ENCODE data around the gene TMEM9B. TPM values are rescaled to one million over a fixed set of nuclear protein-coding genes. Genes with fewer than 3 reads are reported as not detected.

Gene TMEM9B
- polyA plus RNA-seq, 3 donors, result 25.5 to 149 (median 141) TPM

GRCh38 chr11:8947230-8947943 lies 16.9 kb downstream of the TMEM9B start:
- H3K9ac ChIP-seq (ENCODE audit: insufficient read depth, low read length, poor library complexity, severe bottlenecking), result no peak overlapping the region
- no peak for TF ChIP-seq CTCF (IDR thresholded peaks at IDR 0.05)
- intact Hi-C loops (cut with micrococcal nuclease), result no loop called here
- no peak overlapping the region for H3K4me2 ChIP-seq (replicated peaks; ENCODE audit: extremely low read depth, low read length, poor library complexity, severe bottlenecking)
- Mint-ChIP-seq H3K4me1 (no peaks in the 10 kb centered on the region), H3K36me3 (peaks cover 47 to 57% of the 10 kb centered on the region in 2 donors), H3K9me3 (no peaks in the 10 kb centered on the region), H3K27me3 (ENCODE audit: low read depth in 3 of 3) (no peaks in the 10 kb centered on the region), H3K27ac (peak overlapping the region in 1 of 7 donors; percentile 30), H3K4me3 (no peak overlapping the region)
- H3K27me3 ChIP-seq (ENCODE audit: control insufficient read depth in 2 of 2, insufficient read depth in 2 of 2, low read length in 2 of 2), result no peaks in the 10 kb centered on the region
- WGBS (ENCODE audit: insufficient coverage), result no CpG with 5 or more reads among the region's 4 CpGs
- no peak overlapping the region for H2AFZ ChIP-seq (ENCODE audit: insufficient read depth, low read depth, low read length, poor library complexity, severe bottlenecking)
- no peaks in the 10 kb centered on the region for H3K79me2 ChIP-seq (ENCODE audit: insufficient read depth, low read length)
- H4K20me1 ChIP-seq (ENCODE audit: insufficient read depth, low read length), result no peaks in the 10 kb centered on the region
- no peak overlapping the region for H3K4me3 ChIP-seq (replicated peaks in 1 of 3; ENCODE audit: low read depth in 2 of 3, low read length in 3 of 3)
- H3K36me3 ChIP-seq (replicated peaks in 1 of 2; ENCODE audit: control insufficient read depth in 1 of 2, insufficient read depth in 2 of 2, low read length in 2 of 2), result peaks cover 41 to 52% of the 10 kb centered on the region in 2 donors
- no peak overlapping the region for H3K27ac ChIP-seq (ENCODE audit: low read depth in 1 of 2, low read length in 2 of 2)
- H3K4me1 ChIP-seq (ENCODE audit: control insufficient read depth in 1 of 2, insufficient read depth in 2 of 2, low read length in 2 of 2), result no peaks in the 10 kb centered on the region
- DNase-seq, result no peak
- no peaks in the 10 kb centered on the region for H3K9me3 ChIP-seq (replicated peaks in 1 of 2; ENCODE audit: control insufficient read depth in 1 of 2, insufficient read depth in 1 of 2, low read length in 2 of 2)

- Mint-ChIP-seq H3K27ac (peak within 1 kb of the TSS in 1 of 7 donors; percentile 35), H3K4me3 (no peak within 1 kb of the TSS), H3K27me3 (ENCODE audit: low read depth in 3 of 3) (no peaks in the 10 kb centered on the region), H3K36me3 (peaks cover 11 to 12% of the 10 kb centered on the region in 2 donors), H3K4me1 (no peaks in the 10 kb centered on the region), H3K9me3 (no peaks in the 10 kb centered on the region)
- H3K36me3 ChIP-seq (replicated peaks in 1 of 2; ENCODE audit: control insufficient read depth in 1 of 2, insufficient read depth in 2 of 2, low read length in 2 of 2), result peaks cover 7 to 8% of the 10 kb centered on the region in 2 donors
- no CpG with 5 or more reads among the region's 5 CpGs for WGBS (ENCODE audit: insufficient coverage)
- H4K20me1 ChIP-seq (ENCODE audit: insufficient read depth, low read length), result no peaks in the 10 kb centered on the region
- TF ChIP-seq CTCF (IDR thresholded peaks at IDR 0.05), result no peak
- no peaks in the 10 kb centered on the region for H3K9me3 ChIP-seq (replicated peaks in 1 of 2; ENCODE audit: control insufficient read depth in 1 of 2, insufficient read depth in 1 of 2, low read length in 2 of 2)
- DNase-seq, result no peak
- no peak within 1 kb of the TSS for H3K4me3 ChIP-seq (replicated peaks in 1 of 3; ENCODE audit: low read depth in 2 of 3, low read length in 3 of 3)
- H3K4me1 ChIP-seq (ENCODE audit: control insufficient read depth in 1 of 2, insufficient read depth in 2 of 2, low read length in 2 of 2), result no peaks in the 10 kb centered on the region
- H2AFZ ChIP-seq (ENCODE audit: insufficient read depth, low read depth, low read length, poor library complexity, severe bottlenecking), result no peak within 1 kb of the TSS
- H3K4me2 ChIP-seq (replicated peaks; ENCODE audit: extremely low read depth, low read length, poor library complexity, severe bottlenecking), result no peak within 1 kb of the TSS
- H3K27ac ChIP-seq (ENCODE audit: low read depth in 1 of 2, low read length in 2 of 2), result no peak within 1 kb of the TSS
- H3K27me3 ChIP-seq (ENCODE audit: control insufficient read depth in 2 of 2, insufficient read depth in 2 of 2, low read length in 2 of 2), result no peaks in the 10 kb centered on the region
- no peak within 1 kb of the TSS for H3K9ac ChIP-seq (ENCODE audit: insufficient read depth, low read length, poor library complexity, severe bottlenecking)
- H3K79me2 ChIP-seq (ENCODE audit: insufficient read depth, low read length), result no peaks in the 10 kb centered on the region
- intact Hi-C loops (cut with micrococcal nuclease), result no loop called here
These were observed 21.6 kb downstream of the TMEM9B start, which contains the start of gene ASCL3 for GRCh38 chr11:8942518-8943066. Gene ASCL3 (minus strand): TSS chr11:8943016. CDS start chr11:8938161, 4,855 bp downstream.

All from CD14-positive monocyte (primary cell).